GM15510 (cell line): ENCODE data around the gene AKNAD1.

Source experiments
- POLR2A ChIP-seq: IDR thresholded peaks from 3 replicates; pipeline ENCODE4 v1.6.1; 2011; ENCODE audit warnings: borderline replicate concordance; ENCODE audit not compliant: insufficient read length; ENCODE audit errors: extremely low read depth

AKNAD1 gene

DNA sequence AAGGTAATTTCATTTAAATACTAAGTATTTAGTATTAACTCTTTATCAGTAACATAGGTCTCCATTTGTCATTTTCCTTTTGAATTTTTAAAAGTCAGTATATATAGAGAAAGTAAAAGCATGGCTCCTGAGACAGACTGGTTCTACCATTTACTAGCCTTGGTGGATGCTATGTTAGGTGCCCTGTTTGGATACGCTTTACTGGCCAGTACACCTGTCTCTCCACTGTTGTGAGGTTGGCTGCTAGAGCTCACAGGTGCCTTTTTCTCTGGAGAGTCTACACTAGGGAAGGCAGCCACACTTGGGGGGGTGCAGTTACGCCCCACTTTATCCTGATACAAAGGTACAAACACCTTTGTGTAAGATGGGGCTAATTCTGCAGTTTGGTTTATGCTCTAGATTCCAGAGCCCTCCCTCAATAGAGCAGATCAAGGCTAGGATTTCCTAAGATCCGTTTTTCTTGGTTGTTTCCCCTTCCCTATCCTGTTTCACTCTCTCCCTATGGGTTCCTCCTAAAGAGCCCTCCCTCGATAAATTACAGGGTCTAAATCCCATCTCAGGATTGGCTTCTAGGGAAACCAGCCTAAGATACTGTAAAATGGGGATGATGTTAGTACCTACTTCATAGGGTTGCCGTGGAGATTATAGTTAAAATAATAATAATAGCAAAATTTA lies 14.3 kb upstream of the AKNAD1 start:
- TF ChIP-seq POLR2A, result no peak

DNA sequence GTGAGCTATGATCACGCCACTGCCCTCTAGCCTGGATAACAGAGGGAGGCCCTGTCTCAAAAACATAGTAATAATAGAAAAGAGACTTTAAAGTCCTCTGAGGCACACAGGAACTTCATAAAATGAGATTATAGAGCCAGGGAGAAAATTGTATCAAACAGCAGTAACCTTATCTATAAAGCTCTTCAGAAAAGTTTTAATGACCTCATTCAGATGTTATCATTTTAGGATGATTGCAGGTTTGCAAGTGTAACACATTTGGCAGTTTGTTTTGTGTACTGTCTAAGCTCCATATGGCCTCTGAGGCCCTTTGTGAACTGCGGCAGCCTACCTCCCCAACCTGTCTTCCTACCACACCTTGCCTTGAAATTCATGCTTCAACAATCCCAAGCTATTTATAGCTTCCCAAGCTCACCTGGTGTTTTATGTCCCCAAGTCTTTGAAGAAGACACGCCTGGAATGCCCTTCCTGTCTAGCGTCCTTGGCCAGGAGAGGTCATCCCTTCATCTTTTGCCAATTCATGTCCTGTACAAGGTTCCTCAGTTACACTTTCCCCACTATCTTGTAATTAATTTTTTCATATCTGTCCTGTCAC lies 8.5 kb upstream of the AKNAD1 start:
- TF ChIP-seq POLR2A, result no peak

DNA sequence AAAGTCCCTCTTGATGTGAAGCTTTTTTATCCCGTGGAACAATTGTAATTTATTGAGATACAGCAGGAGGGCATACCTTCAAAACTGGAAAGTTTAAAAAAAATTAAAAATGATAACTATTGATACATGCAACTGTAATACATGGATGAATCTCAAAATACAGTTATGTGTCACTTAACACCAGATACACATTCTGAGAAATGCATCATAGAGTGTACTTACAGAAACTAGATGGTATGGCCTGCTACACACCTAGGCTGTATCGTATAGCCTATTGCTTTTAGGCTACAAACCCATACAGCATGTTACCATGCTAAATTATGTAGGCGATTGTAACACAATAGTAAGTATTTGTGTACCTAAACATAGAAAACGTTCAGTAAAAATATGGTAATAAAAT lies 7.1 kb upstream of the AKNAD1 start:
- no peak for TF ChIP-seq POLR2A

DNA sequence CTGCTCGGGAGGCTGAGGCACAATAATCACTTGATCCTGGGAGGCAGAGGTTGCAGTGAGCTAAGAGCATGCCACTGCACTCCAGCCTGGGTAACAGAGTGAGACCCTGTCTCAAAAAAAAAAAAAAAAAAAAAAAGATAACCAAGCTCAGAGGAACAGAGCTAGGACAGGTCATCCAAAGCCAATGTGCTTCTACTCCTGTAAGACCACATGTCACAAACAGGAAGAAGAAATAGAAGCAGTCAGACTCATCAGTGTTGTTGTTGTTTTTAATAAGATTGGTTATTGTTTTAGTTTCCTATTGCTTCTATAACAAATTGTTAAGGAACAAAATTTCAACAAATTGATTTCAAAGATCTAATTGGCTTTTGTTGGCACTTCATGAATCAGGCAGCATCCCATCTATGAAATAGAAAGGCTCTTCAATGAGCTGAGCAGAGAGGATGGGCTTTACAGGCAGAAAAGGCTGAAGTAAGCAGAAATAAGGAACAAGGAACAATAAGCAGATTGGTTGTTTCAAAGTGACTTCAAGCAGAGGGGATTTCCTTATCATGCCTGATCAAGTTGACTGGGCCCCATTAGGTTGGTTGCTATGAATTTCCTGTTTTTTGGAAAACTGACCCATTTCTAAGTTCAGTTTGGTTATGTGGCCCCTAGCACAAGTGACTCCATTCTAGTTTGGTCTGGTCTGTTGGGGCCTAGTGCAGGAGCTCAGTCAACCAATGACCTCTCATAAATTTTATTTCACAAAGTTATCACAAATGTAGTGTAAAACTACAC lies 6.0 kb upstream of the AKNAD1 start:
- TF ChIP-seq POLR2A, result no peak

DNA sequence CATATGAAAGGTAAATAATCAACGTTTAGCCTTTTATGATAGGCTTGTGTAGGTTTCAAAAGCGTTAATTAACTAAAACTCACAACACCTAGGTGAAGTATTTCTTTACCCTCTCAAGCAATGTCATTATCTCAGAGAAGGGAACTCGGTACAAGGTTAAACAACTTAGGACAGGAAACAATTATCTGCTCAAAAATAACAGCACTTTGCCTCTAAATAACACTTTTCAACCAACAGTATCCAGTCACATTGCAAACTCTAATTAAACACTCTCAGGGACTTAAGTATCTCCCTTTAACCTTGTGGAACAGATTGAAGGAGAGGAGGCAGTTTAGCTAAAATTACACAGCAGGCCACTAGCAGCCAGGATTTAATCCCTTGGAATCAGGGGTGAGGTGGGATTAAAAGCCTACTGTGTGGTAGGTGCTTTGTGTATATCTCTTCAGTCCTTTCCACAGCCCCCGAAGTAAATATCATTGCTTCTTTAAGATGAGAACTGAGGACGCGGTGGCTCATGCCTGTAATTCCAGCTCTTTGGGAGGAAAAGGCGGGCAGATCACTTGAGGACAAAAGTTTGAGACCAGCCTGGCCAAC lies 5.2 kb upstream of the AKNAD1 start:
- TF ChIP-seq POLR2A, result no peak

DNA sequence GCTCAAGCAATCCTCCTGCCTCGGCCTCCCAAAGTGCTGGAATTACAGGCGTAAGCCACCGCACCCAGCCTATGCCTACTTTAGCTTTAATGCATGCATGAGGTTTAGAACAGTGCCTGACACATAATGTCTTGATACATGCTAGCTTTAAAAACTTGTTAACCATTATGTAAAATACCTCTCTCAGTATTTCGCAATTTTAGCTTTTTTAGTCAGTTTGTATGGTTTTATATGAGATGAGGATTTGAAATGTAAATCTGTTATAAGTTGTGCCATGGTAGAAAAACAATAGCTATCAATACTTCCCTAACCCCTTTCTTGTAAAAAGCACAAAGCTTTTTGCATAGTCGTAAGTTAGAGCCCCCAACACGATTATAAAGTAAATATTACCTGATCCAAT lies 4.7 kb upstream of the AKNAD1 start:
- TF ChIP-seq POLR2A, result no peak

DNA sequence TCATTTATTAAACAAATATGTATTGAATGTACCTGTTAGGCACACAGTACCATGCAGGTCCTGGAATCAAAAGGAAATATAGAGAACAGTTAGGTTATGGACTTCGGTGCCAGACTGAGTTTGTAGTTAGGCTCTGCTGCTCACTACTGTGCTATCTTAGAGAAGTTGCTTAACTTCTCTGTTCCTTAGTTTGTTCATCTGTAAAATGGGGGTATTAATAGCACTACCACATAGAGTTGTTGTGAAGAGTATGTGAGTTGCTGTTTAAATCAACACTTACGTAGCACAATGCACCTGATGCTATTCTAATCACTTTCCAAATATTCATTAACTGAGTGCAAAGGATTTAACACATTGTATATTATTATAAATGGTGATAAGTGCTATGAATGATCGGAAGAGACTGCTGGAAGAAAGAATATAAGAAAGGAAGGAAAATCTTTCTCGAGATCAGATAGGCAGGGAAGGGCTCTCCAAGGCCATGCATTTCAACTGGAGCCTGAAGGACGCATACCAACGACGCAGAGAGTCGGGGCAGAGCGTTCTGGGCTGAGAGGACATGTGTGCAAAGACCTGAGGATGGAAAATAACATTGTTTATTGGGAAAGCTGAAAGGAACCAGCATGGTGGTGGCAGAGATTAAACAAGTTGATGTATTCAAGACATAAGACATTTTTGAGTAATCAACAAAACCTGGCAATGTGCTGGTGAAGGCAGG lies 3.5 kb upstream of the AKNAD1 start:
- TF ChIP-seq POLR2A, result no peak

DNA sequence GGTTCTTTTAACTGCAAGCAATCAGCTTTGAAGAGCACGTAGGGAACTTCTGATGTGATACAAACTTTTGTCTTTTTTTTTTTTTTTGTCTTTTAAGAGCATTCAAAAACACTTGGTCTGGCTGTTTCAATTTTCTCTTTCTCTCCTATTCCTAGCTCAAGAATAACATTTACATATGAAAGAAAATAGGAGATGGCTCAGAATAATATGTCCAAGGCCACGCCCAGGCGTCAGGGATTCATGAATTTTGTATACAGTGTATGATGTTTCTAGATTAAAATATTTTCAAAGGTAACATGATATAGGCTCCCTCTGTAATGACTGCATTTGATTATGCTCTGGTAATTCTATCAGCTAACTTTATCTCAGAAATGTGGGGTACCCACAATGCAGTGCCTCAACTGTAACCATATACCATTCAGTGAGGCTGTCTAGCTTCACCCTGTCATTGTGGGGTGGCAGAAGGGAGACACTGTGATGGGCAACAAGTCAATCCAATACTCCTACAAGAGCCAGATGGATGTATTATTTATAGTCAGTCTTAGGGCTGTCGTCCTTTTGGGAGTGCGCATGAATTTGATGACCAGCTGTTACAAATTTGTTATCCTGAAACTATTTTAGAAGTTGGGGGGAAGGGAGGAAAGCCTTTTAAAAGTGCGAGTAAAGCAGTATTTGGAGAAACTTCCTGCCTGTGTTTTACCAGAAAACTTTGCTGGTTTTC lies 1.5 kb upstream of the AKNAD1 start:
- no peak for TF ChIP-seq POLR2A

DNA sequence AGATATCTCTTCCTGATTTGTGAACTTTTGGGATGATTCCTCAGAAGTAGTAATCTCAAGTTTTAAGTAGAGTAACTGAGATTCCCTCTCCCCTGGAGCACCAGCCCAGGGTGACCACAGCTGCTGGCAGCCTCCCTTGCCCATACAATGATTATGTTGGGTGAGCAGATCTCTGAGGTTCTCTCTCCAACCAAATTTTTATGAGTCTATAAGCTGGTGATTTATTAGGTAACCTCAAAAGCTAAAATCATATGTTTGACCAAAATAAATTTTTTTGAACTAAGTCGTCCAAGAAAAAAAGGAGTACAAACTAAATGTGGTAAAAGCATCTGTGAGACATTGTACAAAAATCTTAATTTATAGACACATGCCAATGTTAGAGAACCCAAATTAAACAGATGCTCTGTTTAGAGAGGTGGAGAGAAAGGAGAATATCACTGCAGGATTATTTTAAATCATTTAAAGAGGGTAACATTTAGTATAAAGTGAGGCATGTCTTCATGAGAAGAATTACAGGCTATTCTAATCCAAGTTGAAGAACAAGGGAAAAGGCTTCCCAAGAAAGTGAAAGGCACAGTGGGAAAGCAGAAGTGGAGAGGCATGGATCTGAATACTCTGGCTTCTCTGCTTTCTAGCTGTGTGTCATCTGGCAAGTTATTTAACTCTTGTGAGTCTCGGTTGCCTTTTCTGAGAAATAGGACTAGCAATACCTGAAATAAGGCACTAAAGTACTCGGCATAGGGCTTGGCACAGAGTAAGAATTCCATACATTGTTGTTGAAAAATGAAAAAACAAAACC lies 2.5 kb downstream of the AKNAD1 start:
- TF ChIP-seq POLR2A, result no peak

DNA sequence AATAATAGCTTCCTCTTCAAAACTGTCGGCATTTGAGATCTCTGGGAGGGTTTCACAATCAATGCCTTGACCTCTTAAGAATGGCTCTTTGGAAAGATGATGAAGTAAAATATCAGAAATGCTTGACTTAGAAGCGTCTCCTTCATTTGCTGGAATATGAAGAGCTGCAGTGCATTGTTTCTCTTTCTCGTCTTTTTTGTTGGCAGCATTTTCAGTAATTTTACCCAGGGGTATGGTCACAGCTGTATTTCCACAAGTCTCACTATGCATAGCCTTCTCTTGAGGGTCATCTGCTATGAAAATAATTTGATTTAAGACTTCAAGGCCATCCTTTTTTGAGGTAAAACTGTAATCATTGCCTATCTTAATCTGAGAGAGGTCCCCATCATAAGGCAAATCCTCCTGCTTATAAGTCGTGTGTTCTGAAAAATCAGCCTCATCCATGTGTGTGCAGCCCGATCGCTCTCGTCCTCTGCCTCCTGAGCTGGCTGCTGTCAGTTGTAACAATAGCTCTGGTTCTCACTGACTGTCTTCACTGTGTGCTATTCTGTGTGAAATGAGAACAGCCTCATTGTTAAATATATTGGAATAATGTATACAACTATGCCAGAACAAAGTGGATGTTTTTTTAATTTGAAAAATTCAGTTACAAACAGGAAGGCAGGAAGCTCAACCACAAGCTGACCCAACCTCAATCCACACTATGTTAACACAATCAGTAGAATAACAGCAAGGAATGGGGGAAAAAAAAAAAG lies 4.5 kb downstream of the AKNAD1 start:
- no peak for TF ChIP-seq POLR2A

DNA sequence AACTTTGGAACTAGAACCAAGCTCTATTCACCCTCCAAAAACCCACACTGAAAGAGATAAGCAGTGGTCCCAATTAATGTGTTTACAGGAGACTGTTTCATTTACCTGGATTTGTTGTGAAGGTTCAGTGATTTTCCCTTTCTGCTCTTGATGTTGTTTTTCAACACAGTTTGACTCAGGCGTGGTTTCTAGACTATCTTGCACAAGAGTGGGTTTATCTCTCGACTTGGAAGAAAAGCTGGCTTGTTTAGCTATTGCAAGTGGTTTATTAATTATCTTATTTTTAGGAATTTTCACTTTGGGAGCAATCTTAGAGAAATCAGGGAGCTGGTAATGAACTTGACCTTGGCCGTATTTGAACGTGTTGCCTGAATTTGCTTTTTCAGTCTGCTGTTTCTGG lies 5.3 kb downstream of the AKNAD1 start:
- TF ChIP-seq POLR2A, result no peak

DNA sequence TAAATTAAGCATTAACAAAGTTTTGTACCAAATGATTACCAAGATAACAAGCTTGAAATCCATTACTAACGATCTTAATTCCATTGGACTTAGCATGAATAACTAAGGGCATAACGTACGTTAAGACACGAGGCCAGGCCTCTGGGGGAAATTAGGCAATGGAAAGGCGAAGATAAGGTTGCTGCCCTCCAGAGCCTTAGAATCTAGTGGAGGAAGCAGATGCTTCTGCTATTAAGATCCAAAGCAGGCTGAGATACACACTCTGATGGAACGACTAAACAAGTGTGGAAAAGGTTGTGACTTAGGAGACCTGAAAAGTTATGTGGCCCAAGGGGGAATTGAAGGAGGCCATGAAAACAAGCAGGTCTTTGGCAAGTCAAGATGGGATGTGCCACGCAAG lies 6.0 kb downstream of the AKNAD1 start:
- TF ChIP-seq POLR2A, result no peak

DNA sequence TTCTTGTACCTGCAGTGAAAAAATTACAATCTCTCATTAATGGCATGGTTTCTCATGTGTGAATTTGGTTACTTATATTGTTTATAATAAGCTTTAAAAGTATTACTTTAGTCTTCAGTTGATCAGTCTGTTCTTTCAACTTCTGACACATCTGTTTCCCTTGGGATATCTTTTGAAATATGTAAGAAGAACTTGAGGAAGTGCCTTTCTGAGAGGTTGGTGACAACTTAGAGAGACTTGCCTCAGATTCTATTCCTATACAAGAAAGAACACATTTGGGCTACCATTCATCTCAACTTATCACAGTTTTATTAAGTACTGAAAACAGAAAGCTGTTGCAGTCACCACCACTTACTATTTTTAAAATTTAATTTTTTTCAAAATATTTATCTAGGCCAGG lies 8.1 kb downstream of the AKNAD1 start:
- TF ChIP-seq POLR2A, result no peak
